Hematopoietic multipotent progenitor cell treated with erythropoietin and hydrocortisone succinate and interleukin-3 and kit ligand, for 4 days (in vitro differentiated cells): Measurements from ENCODE around the gene STING1.

Source experiments
- DNase-seq: peaks from one replicate; pipeline ENCODE4 v3.0.0-alpha.2; 2015

STING1 gene

GRCh38 chr5:139435676-139436075, 46.9 kb downstream of the STING1 start:
- no peak for DNase-seq

- DNase-seq, result no peak
These were observed 50.9 kb downstream of the STING1 start for GRCh38 chr5:139431706-139432105.

GRCh38 chr5:139430015-139430414, 52.5 kb downstream of the STING1 start:
- DNase-seq, result no peak

GRCh38 chr5:139426203-139426885, 56.2 kb downstream of the STING1 start:
- DNase-seq, result peak; percentile 46
